ENCODE data around the gene MAP3K14.

DNA sequence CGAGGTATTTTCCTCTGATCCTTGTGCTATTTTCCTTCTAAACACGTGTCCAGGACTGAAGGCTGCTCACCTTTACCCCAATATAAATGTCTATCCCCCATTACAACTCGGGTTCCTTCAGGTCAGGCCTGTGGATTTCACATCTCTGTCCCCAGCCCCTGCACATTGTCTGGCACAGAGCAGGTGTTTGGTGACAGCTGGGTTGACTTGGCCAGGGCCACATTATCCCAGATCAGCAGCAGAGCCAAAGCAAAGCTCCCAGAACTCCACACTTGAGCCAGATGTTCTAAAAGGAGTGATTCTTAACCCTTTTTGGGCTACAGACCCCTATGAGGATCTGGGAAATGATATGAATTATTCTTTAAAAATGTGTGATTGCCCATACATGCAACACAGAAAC is 36.9 kb downstream of the MAP3K14 start:
- no peak for TF ChIP-seq SUZ12 (IDR thresholded peaks at IDR 0.05; ENCODE audit: extremely low read depth, insufficient read depth, insufficient read length)
- no peak for TF ChIP-seq ZNF274 (IDR thresholded peaks at IDR 0.05; ENCODE audit: low read depth, low read length)
